Transverse colon (tissue), 4 donors: Measurements from ENCODE around the gene PIH1D2. TPM values are rescaled to one million over a fixed set of nuclear protein-coding genes. Genes with fewer than 3 reads are reported as not detected.

ENCODE experiments used
- DNase-seq: peaks from one replicate; pipeline ENCODE4 v3.0.0-alpha.2; 2019
- H3K27ac ChIP-seq, 4 donors: fragments of 200-600 bp; sonication (generic); 2 replicates each; pipeline ENCODE4 v1.5.1; 2016 to 2018; ENCODE audit warnings: inconsistent platforms in 4 of 4
- H3K27me3 ChIP-seq: fragments of 200-600 bp; sonication (generic); 2 replicates; pipeline ENCODE4 v1.5.1; 2017; ENCODE audit warnings: inconsistent platforms
- H3K36me3 ChIP-seq, 4 donors: fragments of 200-600 bp; sonication (generic); 2 replicates each; pipeline ENCODE4 v1.5.1; 2017 to 2019; ENCODE audit warnings: inconsistent platforms in 4 of 4
- H3K4me1 ChIP-seq, 4 donors: fragments of 200-600 bp; sonication (generic); 2 replicates each; pipeline ENCODE4 v1.5.1; 2017 to 2020; ENCODE audit warnings: inconsistent platforms in 4 of 4
- H3K4me3 ChIP-seq, 4 donors: fragments of 200-600 bp; sonication (generic); 1 replicate in 1 of 4; 2 replicates in 3 of 4; pipeline versions ENCODE4 v1.5.1 to v1.6.1; 2017 to 2019; ENCODE audit warnings: inconsistent platforms in 4 of 4
- H3K9me3 ChIP-seq, 2 donors: fragments of 200-600 bp; sonication (generic); 2 replicates each; pipeline ENCODE4 v1.5.1; 2017 to 2019; ENCODE audit warnings: inconsistent platforms in 2 of 2
- CTCF ChIP-seq, 5 experiments: fragments of 200-600 bp in 3 of 5; fragments of 450-650 bp in 2 of 5; sonication (generic) in 3 of 5; IDR thresholded peaks; 1 replicate in 2 of 5; 2 replicates in 3 of 5; pipeline ENCODE4 v1.5.1; 2016 to 2017; ENCODE audit warnings: antibody characterized with exemption in 5 of 5, inconsistent platforms in 3 of 5, mild to moderate bottlenecking in 2 of 5, moderate library complexity in 1 of 5
- EP300 ChIP-seq: sonication (generic); formaldehyde crosslinking; IDR thresholded peaks from one replicate; pipeline ENCODE4 v1.6.1; 2017; ENCODE audit warnings: antibody characterized with exemption, low read depth
- POLR2A ChIP-seq: fragments of 450-650 bp; IDR thresholded peaks from one replicate; pipeline ENCODE4 v1.6.1; 2016; ENCODE audit warnings: antibody characterized with exemption, mild to moderate bottlenecking, moderate library complexity
- POLR2AphosphoS5 ChIP-seq, 3 donors: sonication (generic); formaldehyde crosslinking; IDR thresholded peaks; one replicate each; pipeline ENCODE4 v1.6.1; 2016; ENCODE audit warnings: antibody characterized with exemption in 3 of 3
- WGBS, 2 donors: methylation state at CpG; one replicate each; pipeline ENCODE4 v1.1.5; 2018; ENCODE audit warnings: low coverage in 1 of 2; 5-methylcytosine and 5-hydroxymethylcytosine counted together
- in situ Hi-C, 4 donors: fragments of 200-750 bp; cut with MboI; loops; one replicate each; pipeline versions ENCODE4 v1.15.0 to v1.15.1; 2017; ENCODE audit warnings: low sequenced_read_pairs in 3 of 4, low pct_ligation_motif_present in 1 of 4, low pct_unique_long_range_greater_than_20kb in 1 of 4
- intact Hi-C: fragments of 100-400 bp; cut with DNase I; formaldehyde crosslinking; loops from one replicate; pipeline ENCODE4 v1.15.1; 2023; ENCODE audit warnings: low total_unique reads
- total RNA-seq, 4 donors: library from RNA; depleted of rRNA; stranded (reverse); fragments of >200 nt; gene quantifications; one replicate each; pipeline ENCODE4 v1.1.0, GENCODE V29; 2016

PIH1D2 gene
- total RNA-seq, 4 donors from 2014 or later, result 0.68 to 372 (median 1.6) TPM; not detected in 1

DNA sequence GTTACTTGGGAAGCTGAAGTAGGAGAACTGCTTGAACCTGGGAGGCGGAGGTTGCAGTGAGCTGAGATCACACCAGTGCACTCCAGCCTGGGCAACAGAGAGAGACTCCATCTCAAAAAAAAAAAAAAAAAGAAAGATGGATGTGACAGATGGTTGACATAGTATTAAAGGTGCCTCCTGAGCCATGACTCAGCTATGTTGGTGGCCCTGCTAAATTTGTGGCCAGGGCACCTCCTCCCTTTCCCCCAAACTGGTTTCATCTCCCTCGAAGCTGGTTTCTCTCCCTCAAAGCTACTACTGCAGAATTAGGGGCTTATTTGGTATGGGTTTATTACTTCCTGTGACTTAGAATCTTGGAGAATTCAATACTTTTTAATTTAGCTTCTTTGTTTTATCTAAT, 44.4 kb upstream of the PIH1D2 start:
- no peak for DNase-seq
- Histone ChIP-seq H3K9me3 (no peaks in the 10 kb centered on the region), H3K4me3 (no peak overlapping the region), H3K4me1 (peaks cover 0 to 7% (median 0%) of the 10 kb centered on the region in 4 donors), H3K36me3 (peaks cover 0 to 4% (median 0%) of the 10 kb centered on the region in 4 donors), H3K27me3 (no peaks in the 10 kb centered on the region), H3K27ac (no peak overlapping the region)
- intact Hi-C loops (no loop called here), in situ Hi-C loops (loop anchor here in 2 of 4 donors (10.0 to 25.0 kb wide), 2 partner anchors 57 to 169 kb away; partner anchors contain the start of gene BCO2 (in 2 of the 2))
- no peak for TF ChIP-seq POLR2A
- TF ChIP-seq EP300, result no peak
- TF ChIP-seq CTCF (IDR thresholded peaks at IDR 0.05), result no peak
- no peak for TF ChIP-seq POLR2AphosphoS5 (IDR thresholded peaks at IDR 0.05)
- 79 to 82% methylated on average over 2 of the region's 2 CpGs for WGBS, 2 donors

DNA sequence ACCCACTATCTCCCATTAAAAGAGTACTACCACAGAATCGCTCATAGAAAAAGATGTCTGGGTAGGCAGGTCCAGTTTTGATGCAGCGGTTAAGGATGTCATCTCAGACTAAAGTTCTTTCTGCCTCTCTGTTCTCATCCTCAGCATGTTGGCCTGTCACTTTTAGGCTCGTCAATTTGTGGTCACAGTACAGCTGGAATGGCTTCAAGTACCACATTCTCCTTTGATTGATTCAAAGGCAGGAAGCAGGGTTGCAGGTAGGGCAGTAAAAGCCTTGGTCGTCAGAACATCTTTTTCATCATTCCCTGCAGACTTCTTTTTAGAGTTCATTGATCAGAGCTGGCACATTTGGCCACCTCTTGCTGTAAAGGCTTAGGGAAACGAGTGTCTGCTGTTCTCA, 41.6 kb upstream of the PIH1D2 start:
- no peaks in the 10 kb centered on the region for H3K27me3 ChIP-seq
- peaks cover 0 to 4% (median 0%) of the 10 kb centered on the region in 4 donors for H3K36me3 ChIP-seq
- H3K4me3 ChIP-seq, result no peak overlapping the region
- TF ChIP-seq EP300 (no peak), CTCF (IDR thresholded peaks at IDR 0.05) (no peak), POLR2A (no peak), POLR2AphosphoS5 (IDR thresholded peaks at IDR 0.05) (no peak)
- in situ Hi-C loops, result loop anchor here in 2 of 4 donors (10.0 to 25.0 kb wide), 2 partner anchors 59 to 172 kb away; partner anchors contain the start of gene BCO2 (in 2 of the 2)
- peaks cover 0 to 7% (median 0%) of the 10 kb centered on the region in 4 donors for H3K4me1 ChIP-seq
- no peaks in the 10 kb centered on the region for H3K9me3 ChIP-seq
- 78 to 80% methylated on average over 3 to 5 of the region's 5 CpGs for WGBS, 2 donors
- H3K27ac ChIP-seq, result no peak overlapping the region
- intact Hi-C loops, result no loop called here
- DNase-seq, result no peak

DNA sequence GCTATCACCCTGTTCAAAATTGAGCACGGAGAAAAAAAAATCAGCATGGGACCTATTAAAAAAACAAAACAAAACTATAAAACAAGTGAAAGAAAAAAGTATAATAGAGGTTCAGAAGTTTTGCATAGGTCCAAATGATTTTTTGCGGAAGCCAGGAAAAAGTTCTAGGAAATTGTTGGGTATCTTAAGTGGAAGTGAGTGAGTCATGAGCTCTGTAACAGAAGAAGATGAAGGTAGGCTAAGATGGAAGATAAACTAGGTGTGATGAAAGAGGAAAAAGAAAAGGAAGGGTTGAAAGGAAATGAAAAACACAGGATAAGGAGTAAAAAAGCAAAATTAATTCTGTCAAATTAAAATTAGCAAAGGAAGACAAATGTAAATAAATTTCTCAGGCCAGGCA, 40.6 kb upstream of the PIH1D2 start:
- Histone ChIP-seq H3K4me3 (no peak overlapping the region), H3K27ac (no peak overlapping the region), H3K27me3 (no peaks in the 10 kb centered on the region), H3K36me3 (peaks cover 0 to 3% (median 0%) of the 10 kb centered on the region in 4 donors), H3K9me3 (no peaks in the 10 kb centered on the region), H3K4me1 (peaks cover 0 to 7% (median 0%) of the 10 kb centered on the region in 4 donors)
- no peak for DNase-seq
- intact Hi-C loops, result no loop called here
- in situ Hi-C loops, result loop anchor here in 2 of 4 donors (10.0 to 25.0 kb wide), 2 partner anchors 60 to 173 kb away; partner anchors contain the start of gene BCO2 (in 2 of the 2)
- no peak for TF ChIP-seq EP300
- TF ChIP-seq CTCF (IDR thresholded peaks at IDR 0.05), result no peak
- no peak for TF ChIP-seq POLR2AphosphoS5 (IDR thresholded peaks at IDR 0.05)
- no peak for TF ChIP-seq POLR2A
- WGBS, 2 donors, result 93 to 100% methylated on average over 1 to 2 of the region's 2 CpGs

DNA sequence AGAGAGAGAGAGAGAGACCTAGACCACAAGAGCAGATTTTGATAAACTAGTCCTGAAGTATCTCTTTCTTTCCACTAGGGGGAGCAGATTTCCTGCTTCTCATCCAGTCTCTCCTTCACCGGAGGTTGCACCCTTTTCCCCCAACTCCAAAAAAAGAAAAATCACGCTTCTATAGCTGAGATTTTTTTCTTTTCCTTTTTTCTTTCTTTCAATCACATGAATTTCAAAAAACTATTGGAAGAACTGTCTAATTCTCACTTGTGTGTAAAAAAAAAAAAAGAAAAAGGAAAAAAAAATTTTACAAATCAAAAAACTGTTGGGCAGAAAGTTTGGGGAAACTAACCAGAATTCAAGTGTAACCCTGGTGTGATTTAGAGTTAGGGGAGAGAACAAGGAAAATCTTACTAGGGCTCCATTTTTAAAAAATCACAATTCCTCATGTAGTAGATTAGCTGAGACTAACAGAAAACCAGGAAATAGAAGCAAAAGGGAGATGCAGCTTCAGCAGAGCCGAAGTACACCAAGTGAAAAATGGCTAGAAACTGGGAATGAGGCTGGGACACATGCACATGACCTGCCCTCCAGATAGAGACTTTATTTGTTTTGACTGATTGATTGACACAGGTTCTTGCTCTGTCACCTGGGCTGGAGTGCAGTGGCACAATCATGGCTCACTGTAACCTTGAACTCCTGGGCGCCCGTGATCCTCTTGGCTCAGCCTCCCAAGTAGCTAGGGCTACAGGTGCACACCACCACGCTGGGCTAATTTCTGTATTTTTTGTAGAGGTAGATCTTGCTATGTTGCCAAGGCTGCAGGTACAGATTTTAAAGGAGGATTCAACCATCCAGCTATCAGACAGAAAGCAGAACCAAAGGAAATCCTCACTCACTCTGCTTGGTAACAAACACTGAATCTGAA, 40.0 kb upstream of the PIH1D2 start:
- H3K36me3 ChIP-seq, result no peaks in the 10 kb centered on the region
- no peak overlapping the region for H3K4me3 ChIP-seq
- peaks cover 0 to 7% (median 0%) of the 10 kb centered on the region in 4 donors for H3K4me1 ChIP-seq
- no peaks in the 10 kb centered on the region for H3K9me3 ChIP-seq
- DNase-seq, result no peak
- TF ChIP-seq CTCF (IDR thresholded peaks at IDR 0.05) (peak; percentile 68 to 76 (median 69)), POLR2AphosphoS5 (IDR thresholded peaks at IDR 0.05) (no peak)
- intact Hi-C loops, result no loop called here
- WGBS, 2 donors, result 29 to 55% methylated on average over 3 to 6 of the region's 6 CpGs
- H3K27me3 ChIP-seq, result no peaks in the 10 kb centered on the region
- H3K27ac ChIP-seq, result no peak overlapping the region
- in situ Hi-C loops, result loop anchor here in 2 of 4 donors (10.0 to 25.0 kb wide), 2 partner anchors 61 to 174 kb away; partner anchors contain the start of gene BCO2 (in 2 of the 2)
